Measurements from ENCODE around the gene SNAP47.
A peak's percentile ranks its signal among the peaks of the same experiment; 100 is the strongest.

Gene SNAP47

DNA sequence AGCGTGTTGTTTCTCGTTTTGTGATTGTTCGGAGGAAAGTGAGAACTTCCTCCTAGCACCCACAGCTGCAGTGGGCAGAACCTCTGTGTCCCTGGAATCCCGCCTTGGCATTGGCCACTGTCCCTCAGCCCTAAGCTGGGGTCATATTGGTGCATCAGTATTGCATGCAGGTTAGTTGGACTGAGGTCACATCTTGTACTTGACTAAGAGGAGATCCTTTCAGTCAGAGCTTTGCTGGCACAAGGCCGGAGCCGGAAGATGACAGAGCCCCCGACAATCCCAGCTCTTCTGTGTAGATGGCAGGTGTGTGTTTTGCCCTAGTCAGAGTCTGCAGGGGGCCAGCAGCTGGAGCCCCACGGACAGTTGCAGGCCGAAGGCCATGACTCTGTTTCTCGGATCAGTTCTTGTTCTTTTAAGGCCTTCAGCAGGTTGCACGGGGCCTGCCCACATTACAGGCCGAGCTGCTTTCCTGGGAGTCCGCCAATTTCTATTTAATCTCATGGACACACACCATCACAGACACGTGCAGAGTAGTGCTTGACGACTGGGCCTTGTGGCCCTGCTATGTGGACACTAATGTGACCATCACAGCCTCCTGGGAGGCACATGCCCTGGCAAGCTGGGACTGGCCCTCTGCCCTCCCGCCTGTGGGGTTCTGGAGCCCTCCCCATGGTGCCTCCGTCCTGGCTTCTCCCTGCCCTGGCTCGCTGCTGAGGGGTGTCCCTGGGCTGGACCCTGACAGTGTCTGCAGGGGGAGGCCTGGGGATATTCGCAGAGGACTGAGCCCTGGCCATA is 14.9 kb downstream of the SNAP47 start:
- no peak for DNase-seq (ENCODE audit: low read depth)

GRCh38 chr1:227753999-227754711 is 18.9 kb downstream of the SNAP47 start:
- DNase-seq (ENCODE audit: low read depth) = no peak

- DNase-seq (ENCODE audit: low read depth) = no peak
These were observed 19.7 kb downstream of the SNAP47 start for GRCh38 chr1:227754958-227755357.

- DNase-seq (ENCODE audit: low read depth) = no peak
These were observed 21.1 kb downstream of the SNAP47 start for GRCh38 chr1:227756172-227756959.

GRCh38 chr1:227757781-227758180 is 22.5 kb downstream of the SNAP47 start:
- DNase-seq (ENCODE audit: low read depth) = no peak

DNA sequence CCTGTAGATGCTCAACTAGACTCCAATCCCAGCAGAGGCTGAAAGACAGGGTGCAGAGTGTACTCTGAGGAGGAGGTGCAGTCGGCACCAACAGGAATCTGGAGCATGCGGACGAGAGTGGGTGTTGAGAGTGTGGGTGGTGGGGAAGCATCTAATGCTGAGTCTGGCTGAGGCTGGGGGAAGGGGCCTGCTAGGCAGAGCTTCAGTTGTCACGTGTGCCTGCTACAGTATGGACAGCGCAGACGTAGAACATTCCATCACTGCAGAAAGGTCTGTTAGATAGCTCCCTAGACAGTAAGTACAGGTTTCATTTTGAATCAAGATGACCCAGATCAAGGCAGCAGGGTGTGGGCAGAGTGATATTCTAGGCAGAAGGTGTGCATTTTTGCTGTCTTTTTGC is 23.1 kb downstream of the SNAP47 start:
- no peak for DNase-seq (ENCODE audit: low read depth)

DNA sequence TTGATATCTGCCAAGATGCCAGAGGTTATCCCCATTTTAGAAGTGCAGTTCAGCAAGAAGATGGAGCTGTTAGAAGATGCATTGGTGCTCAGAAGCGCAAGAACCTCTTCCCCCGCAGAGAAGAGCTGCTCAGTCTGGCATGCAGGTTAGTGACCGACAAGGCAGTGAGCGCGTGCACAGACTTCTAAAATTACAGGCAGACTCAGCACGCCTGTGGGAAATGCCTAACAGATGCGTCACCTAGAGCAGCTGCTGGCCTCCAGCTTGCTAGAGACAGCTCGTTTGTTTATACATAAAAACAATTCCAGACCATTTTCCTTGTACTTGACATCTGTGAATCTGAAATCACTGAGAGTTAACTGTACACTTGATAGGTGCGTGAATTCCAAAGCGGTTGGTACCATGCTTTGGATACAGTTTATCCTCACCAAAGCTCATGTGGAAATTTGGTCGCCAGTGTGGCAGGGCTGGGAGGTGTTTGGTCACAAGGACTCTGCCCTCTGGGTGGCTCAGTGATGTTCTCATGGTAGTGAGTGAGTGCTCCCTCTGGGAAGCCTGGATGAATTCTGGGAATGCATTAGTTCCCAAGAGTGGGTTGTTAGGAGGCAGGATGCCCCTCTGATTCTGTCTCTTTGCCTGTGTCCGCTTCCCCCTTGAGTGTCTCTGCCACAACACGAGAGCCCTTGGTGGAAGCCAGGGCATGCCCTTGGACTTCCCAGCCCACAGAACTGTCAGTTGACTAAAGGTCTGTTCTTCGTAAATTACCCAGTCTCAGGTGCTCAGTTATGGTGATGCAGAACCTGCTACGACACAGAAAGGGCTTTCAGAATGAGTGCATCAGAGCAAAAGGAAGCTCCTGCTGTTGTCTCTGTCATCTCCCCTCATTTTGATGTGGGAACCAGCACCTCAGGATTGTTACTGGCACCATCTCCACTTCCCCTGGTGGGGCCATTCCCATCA is 24.4 kb downstream of the SNAP47 start:
- DNase-seq (ENCODE audit: low read depth) = peak; percentile 82

GRCh38 chr1:227760377-227760776 is 25.1 kb downstream of the SNAP47 start:
- no peak for DNase-seq (ENCODE audit: low read depth)

DNA sequence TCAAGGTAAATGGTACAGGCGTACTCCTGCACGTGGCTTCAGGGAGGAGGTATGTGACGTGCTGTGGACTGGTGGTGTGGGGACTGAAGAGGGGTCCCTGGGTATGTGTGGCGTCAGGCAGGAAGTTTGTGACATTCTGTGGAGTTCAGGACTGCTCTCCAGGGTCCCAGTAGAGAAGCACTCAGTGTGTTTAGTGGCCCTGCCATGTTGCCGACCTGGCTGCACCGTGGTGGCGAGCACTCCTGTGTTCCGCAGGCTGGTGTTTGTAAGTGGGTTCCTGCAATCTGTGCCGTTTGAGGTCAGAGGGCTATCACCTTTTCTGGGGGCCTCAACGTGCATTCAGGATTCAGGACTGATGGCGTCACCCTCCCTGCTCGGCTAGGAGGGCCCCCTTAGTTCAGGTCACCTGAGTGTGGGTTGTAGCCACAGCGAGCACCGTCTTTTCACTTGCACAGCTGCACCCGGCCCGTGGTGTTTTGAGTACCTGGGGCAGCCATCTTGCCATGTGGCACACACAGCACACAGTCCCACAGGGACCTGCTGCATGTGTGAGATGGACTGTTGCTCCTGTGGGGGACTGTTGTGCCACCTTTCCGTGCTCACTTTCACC is 26.5 kb downstream of the SNAP47 start:
- no peak for DNase-seq (ENCODE audit: low read depth)

- DNase-seq (ENCODE audit: low read depth) = peak; percentile 24
These were observed 27.1 kb downstream of the SNAP47 start for GRCh38 chr1:227762231-227762911.

- DNase-seq (ENCODE audit: low read depth) = no peak
These were observed 28.2 kb downstream of the SNAP47 start for GRCh38 chr1:227763246-227764018.

DNA sequence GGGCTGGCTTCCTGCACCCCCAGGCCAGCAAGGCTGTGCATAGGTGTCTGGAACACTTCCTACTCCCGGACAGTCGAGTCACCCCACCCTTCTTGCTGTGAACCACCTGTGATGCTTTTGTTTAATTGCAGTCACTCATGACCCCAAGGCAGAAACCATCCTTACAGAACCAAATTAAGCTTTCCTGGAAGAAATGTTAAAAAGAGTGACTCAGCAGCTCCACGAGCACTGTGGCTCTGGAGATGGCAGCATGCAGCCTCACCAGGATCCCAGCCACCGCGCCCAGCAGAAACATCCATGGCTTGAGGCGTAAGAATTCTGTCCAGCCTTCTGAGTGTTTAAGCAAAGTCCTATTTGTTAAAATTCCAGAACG is 28.8 kb downstream of the SNAP47 start:
- no peak for DNase-seq (ENCODE audit: low read depth)

GRCh38 chr1:227765261-227766014 is 30.2 kb downstream of the SNAP47 start:
- no peak for DNase-seq (ENCODE audit: low read depth)

DNA sequence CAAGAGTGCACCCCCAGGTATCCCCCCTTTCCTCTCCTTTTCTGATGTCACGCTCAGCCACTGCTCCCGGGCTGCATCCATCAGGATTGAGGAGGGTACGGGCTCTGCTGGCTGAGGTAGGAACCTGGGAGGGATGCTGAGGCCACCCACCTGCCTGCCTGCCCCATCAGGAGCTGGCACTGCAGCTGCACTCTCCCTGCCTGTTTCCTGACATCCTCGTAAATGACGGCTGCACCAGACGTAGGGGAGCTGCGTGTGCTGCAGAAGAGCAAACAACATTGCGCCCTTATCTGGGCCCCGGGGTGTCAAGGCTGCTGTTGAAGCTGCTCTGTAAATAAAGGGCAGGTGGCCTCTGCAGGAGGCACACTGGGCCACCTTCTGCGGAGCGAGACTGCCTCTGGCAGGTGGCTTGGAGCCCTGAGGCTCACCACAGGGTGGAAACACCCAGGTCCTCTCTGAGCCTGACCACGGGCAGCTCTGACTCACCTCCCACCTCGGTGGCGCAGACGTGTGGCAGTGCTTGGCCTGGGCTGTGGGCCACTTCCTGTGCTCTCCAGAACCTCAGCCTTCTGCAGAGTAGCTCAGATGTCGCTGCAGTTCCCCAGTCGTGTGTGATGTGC is 30.9 kb downstream of the SNAP47 start:
- DNase-seq (ENCODE audit: low read depth) = no peak

GRCh38 chr1:227766653-227767277 is 31.5 kb downstream of the SNAP47 start:
- DNase-seq (ENCODE audit: low read depth) = no peak

DNA sequence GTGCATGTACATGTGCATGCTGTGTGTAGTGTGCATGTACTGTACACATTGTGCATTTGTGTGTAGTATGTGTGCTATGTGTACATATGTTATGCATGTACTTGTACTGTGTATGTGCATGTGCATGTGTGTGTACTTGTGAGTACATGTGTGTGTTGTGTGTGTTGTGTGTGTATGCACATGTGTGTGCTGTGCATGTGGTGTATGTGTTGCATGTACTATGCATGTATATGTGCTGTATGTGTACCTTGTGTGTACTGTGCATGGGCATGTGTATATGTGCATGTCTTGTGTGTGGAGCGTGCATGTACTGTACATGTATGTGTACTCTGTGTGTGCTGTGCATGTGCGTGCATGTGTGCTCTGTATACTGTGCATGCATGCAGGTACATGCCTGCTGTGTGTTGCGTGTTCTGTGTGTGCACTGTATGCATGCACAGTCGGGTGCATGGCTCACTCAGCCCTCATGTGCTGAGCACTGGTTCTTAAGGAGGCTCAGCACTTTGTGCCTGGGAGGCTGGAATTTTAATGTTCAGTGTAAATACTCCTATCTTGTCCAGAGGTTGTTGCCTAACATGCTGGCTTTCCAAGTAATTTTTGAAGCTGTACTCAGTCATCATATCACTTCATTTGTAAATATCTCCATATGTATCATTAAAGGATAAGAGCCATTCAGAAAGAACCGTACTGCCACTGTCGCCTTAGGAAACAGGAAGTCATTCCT is 32.3 kb downstream of the SNAP47 start:
- DNase-seq (ENCODE audit: low read depth) = no peak

DNA sequence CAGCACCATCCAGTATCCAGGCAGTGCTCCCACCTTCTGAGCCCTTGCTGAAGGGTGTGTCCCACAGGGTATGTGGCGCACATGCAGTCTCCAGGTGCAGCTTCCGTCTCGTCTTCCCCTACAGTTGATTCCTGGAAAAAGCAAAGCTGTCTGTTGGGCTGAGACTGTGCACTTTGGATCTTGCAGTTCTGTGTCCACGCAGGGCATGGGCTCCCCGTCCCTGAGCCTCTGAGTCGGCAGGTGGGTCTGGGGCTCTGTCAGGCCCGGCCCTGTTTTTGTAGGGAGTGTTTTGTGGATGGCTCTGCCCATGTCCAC is 32.8 kb downstream of the SNAP47 start:
- DNase-seq (ENCODE audit: low read depth) = no peak

DNA sequence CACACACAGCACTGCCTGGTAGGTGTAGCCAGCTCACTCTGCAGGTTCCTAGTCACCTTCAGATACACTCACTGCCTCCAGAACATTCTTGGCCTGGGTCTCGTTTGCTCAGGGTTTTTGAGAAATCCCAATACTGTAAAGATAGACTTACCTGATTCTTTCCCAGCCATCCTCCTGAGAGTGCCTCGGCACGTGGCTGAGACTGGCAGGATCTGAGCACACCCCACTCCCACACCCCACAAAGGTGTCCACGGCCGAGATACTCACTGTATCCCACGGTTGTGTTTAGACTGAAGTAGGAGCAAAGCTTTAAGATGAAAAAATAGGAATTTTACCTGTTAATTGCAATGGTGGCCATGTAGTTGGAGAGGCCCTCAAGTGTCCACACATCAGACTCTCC is 33.4 kb downstream of the SNAP47 start:
- no peak for DNase-seq (ENCODE audit: low read depth)

All from HS-27A (cell line).